GM20431 (cell line): Measurements from ENCODE around the gene UBA1.

ENCODE experiments used
- in situ Hi-C: fragments of 300-500 bp; cut with MseI, MboI; formaldehyde crosslinking; loops from one replicate; pipeline ENCODE4 v1.15.0; 2020; ENCODE audit warnings: low sequenced_read_pairs; ENCODE audit not compliant: unreplicated experiment

The UBA1 gene

GRCh38 chrX:47226531-47227333, 33.1 kb downstream of the UBA1 start:
- in situ Hi-C loops, result no loop called here

GRCh38 chrX:47227334-47227583, 33.6 kb downstream of the UBA1 start:
- in situ Hi-C loops, result no loop called here

GRCh38 chrX:47228550-47229270, 35.1 kb downstream of the UBA1 start:
- in situ Hi-C loops, result no loop called here

GRCh38 chrX:47229427-47229826, 35.8 kb downstream of the UBA1 start:
- in situ Hi-C loops, result no loop called here

- in situ Hi-C loops, result no loop called here
Observed at GRCh38 chrX:47230136-47230868, 36.7 kb downstream of the UBA1 start.

GRCh38 chrX:47231167-47231566, 37.5 kb downstream of the UBA1 start:
- in situ Hi-C loops, result no loop called here

GRCh38 chrX:47232197-47232802, 38.7 kb downstream of the UBA1 start:
- in situ Hi-C loops, result no loop called here

GRCh38 chrX:47232803-47233332, 39.2 kb downstream of the UBA1 start, which contains the start of gene USP11:
TSS of gene USP11 (plus strand) at chrX:47233009. CDS start at chrX:47233044, 35 bp downstream.
- in situ Hi-C loops, result no loop called here

GRCh38 chrX:47233333-47234113, 39.9 kb downstream of the UBA1 start:
- in situ Hi-C loops, result no loop called here

GRCh38 chrX:47234583-47234982, 41.0 kb downstream of the UBA1 start:
- in situ Hi-C loops, result no loop called here

- in situ Hi-C loops, result no loop called here
Observed at GRCh38 chrX:47235691-47236103, 42.1 kb downstream of the UBA1 start.

GRCh38 chrX:47239199-47239598, 45.6 kb downstream of the UBA1 start:
- in situ Hi-C loops, result no loop called here

GRCh38 chrX:47239898-47240545, 46.4 kb downstream of the UBA1 start:
- in situ Hi-C loops, result no loop called here

GRCh38 chrX:47240619-47241018, 47.0 kb downstream of the UBA1 start:
- in situ Hi-C loops, result no loop called here

- in situ Hi-C loops, result no loop called here
Observed at GRCh38 chrX:47241201-47242011, 47.8 kb downstream of the UBA1 start.

GRCh38 chrX:47242321-47242720, 48.7 kb downstream of the UBA1 start:
- in situ Hi-C loops, result no loop called here

- in situ Hi-C loops, result no loop called here
Observed at GRCh38 chrX:47243351-47243750, 49.7 kb downstream of the UBA1 start.

- in situ Hi-C loops, result no loop called here
Observed at GRCh38 chrX:47244676-47245075, 51.0 kb downstream of the UBA1 start.
